Measurements from ENCODE around the gene DPPA5.
"Not testable (repeated sequence)": the region's sequence is repeated elsewhere in the genome, so short reads cannot be mapped to it uniquely, and the experiment has no call there.

DPPA5 gene
- 0 reads per million in 3 experiments for total RNA-seq

DNA sequence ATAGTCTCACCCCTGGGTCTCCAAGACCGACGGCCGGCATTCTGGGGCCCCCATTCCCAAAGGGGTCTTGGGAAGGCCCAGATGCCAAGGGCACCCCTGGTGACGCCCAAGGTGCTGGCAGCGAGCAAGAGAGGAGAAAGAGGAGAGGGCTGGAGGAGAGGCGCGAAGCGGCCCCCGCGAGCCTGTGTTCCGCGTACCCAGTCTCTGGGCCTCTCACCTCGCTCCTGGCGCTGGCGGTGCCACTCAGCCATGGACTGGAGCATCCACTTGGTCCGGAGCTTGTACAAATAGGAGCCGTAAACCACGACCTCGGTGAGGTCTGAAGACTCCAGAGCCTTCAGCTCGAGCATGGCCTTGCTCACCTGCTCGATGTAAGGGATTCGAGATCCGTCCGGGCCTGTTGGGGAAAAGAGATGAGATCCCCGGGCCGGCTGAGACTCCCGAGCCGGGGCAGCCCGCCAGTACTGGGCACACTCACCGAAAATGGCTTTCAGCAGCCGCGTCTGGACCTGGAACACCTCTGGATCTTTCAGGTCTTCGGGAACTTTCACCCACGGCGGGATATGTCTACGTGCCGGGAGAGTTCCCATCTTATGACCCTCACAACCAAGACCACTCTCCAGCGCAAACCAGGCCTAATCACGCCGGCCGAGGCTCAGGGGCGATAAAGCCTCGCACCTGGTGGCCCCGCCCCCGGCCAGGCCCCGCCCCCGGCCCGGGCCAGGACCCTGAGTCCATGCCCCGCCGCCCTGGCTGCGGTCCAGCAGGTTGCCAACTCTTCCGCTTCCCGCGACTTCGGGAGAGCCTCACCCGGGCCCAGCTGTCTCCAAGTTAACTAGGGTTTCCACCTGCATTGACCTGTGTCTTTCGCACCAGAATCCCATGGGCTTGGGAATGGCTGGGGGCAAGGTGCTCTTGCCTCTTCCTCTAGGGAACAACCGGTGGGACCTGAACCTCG is at the start of gene DPPA5:
Gene DPPA5 (minus strand): TSS at position 641 of the 958 bp plus-strand sequence. CDS start 51 bp downstream, at position 590.
- DNase-seq = no peak

DNA sequence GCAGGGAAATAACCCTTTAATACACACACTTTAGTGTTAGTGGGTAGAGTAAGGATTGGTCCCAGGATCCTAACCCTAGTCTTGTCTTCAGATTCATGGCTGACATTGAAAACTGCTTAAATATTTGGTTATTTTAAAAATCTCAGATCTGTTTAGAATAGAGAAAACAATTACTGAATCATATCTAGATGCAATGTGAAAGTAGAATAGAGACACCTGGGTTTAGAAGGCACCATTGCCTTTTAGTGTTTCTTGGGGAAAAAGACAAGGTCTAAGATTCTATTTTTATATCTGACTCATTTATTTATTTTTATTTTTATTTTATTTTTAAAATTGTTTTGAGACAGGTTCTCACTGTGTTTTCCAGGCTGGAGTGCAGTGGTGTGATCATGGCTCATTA is 46.6 kb upstream of the DPPA5 start:
- DNase-seq = no peak

- DNase-seq = no peak
Measured at GRCh38 chr6:73395875-73396274, 41.8 kb upstream of the DPPA5 start.

- peak; percentile 34 for DNase-seq
Measured at GRCh38 chr6:73394577-73395354, 40.7 kb upstream of the DPPA5 start, which contains the start of gene DDX43. Gene DDX43 (plus strand): TSS chr6:73394828. CDS start chr6:73394906, 78 bp downstream.

DNA sequence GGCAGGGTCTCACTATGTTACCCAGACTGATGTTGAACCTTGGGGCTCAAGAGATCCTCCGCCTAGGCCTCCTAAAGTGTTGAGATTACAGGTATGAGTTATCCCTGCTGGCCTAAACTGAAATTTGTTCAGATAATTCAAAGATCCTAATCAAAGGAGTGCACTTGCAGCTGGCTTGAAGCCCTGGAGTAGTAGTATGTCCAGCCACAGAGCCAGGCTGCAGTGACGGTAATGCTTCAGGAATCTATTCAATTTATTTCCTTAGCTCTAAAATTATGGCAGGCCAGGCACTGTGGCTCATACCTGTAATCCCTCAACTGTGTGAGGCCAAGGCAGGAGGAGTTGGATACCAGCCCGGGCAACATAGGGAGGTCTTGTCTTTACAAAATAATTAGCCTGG is 39.2 kb upstream of the DPPA5 start:
- no peak for DNase-seq

DNA sequence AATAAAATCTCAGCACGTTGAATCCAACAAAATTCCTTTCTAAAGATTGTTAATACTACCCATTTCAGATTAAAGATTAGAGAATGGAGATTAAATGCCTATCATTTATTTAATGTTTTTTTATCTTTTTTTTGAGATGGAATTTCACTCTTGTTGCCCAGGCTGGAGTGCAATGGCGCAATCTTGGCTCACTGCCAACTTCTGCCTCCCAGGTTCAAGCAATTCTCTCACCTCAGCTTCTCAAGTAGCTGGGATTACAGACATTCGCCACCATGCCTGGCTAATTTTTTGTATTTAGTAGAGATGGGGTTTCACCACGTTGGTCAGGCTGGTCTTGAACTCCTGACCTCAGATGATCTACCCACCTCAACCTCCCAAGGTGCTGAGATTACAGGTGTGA is 38.1 kb upstream of the DPPA5 start:
- DNase-seq = not testable (repeated sequence)

GRCh38 chr6:73391675-73392074 is 37.6 kb upstream of the DPPA5 start:
- DNase-seq = peak; percentile 12

GRCh38 chr6:73389854-73390253 is 35.8 kb upstream of the DPPA5 start:
- DNase-seq = no peak

- DNase-seq = peak; percentile 44
Measured at GRCh38 chr6:73388800-73389512, 34.9 kb upstream of the DPPA5 start.

DNA sequence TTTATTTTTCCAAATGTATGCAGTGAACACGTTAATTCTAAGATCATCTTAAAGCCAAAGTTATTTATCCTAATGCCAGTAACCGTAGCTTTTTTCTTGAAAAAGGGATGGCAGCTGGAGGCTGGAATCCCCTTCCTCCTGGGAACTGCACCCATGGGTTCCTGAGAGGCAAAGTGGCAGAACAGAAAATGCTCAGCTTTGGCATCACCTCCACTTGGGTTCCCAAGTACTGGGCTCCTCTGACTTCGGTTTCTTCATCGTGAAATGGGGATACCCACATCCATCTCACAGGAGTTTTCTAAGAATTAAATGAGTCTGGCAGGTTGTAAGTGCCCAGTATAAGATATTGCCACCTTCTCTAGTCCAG is 34.3 kb upstream of the DPPA5 start:
- DNase-seq = no peak

DNA sequence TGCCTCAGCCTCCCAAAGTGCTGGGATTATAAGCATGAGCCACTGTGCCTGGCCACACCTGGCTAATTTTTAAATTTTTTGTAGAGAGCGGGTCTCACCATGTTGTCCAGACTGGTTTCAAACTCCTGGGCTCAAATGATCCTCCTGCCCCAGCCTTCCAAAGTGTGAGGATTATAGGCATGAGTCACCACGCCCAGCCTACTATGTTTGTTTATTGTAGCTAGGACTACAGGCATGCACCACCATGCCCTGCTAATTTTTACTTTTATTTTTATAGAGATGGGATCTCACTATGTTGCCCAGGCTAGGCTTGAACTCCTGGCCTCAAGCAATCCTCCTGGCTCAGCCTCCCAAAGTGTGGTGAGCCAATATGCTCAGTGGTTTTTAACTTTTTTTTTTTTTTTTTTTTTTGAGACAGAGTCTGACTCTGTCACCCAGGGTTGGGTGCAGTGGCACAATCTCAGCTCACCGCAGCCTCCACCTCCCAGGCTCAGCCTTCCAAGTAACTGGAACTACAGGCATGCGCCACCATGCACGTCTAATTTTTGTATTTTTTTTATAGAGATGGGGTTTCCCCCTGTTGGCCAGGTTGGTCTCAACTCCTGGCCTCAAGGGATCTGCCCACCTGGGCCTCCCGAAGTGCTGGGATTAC is 28.5 kb upstream of the DPPA5 start:
- no peak for DNase-seq

DNA sequence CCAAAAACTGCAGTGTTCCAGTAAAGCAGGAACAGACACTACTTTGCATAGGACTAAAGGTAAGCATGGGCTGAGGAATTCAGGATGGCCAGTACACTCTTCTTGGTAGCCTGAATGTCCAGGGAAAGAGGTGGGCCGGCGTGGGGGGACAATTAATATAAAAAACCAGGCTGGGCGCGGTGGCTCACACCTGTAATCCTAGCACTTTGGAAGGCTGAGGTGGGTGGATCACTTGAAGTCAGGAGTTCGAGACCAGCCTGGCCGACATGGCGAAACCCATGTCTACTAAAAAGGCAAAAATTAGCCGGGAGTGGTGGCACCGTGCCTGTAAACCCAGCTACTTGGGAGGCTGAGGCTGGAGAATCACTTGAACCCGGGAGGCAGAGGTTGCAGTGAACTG is 27.5 kb upstream of the DPPA5 start:
- DNase-seq = not testable (repeated sequence)

GRCh38 chr6:73377225-73377624 is 23.1 kb upstream of the DPPA5 start:
- DNase-seq = no peak

DNA sequence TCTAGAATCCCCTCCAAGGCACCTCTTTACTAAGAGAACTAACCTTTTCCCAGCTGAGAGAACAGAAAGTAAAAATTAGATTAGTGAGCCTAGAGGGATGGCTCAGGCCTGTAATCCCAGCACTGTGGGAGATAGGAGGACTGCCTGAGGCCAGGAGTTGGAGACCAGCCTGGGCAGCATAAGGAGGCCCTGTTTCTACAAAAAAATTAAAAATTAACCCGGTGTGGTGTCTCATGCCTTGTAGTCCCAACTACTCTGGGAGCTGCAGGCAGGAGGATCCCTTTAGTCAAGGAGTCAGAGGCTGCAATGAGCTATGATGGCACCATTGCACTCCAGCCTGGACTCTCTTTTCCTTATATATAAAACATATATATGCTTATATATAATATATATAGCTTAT is 21.1 kb upstream of the DPPA5 start:
- DNase-seq = no peak

GRCh38 chr6:73372516-73372915 is 18.4 kb upstream of the DPPA5 start:
- DNase-seq = no peak

DNA sequence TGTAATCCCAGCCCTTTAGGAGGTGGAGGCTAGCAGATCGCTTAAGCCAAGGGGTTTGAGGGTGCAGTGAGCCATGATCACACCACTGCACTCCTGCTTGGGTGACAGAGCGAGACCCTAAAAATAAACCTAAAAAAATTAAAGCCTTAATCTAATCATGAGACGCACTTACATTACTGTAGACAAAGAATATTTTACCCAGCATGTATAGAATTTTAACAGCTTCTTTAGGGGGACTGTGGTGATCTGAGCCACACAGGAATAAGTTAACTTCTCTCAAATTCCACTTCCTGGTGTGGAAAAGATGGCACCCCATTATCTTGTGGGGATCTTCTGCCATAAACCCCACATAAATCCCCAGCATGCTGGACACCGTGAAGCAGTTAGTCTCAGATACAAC is 17.9 kb upstream of the DPPA5 start:
- DNase-seq = no peak

- DNase-seq = no peak
Measured at GRCh38 chr6:73369563-73369962, 15.5 kb upstream of the DPPA5 start, which contains the start of gene OOEP. Gene OOEP (minus strand): TSS chr6:73369897. CDS start chr6:73369792, 105 bp downstream.

GRCh38 chr6:73369157-73369556 is 15.1 kb upstream of the DPPA5 start:
- DNase-seq = no peak

DNA sequence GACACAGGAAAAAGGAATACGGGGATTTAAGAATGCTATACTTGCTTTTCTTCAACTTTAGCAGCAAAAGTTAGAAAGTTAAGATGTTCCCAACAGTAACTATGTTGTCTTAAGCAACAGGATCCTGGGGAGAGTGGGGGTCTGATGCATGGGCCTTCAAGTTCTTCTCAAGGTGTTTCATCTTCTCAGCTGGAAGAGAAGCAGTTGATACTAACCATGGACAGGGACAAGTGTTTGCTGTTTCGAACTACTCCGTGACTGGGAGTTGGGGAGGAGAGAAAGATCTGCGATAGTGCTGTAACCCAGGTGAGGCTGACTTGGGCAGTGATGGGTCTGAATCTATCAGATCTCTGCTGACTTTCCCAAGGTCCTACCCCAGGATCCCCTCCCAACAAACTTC is 14.6 kb upstream of the DPPA5 start:
- no peak for DNase-seq

DNA sequence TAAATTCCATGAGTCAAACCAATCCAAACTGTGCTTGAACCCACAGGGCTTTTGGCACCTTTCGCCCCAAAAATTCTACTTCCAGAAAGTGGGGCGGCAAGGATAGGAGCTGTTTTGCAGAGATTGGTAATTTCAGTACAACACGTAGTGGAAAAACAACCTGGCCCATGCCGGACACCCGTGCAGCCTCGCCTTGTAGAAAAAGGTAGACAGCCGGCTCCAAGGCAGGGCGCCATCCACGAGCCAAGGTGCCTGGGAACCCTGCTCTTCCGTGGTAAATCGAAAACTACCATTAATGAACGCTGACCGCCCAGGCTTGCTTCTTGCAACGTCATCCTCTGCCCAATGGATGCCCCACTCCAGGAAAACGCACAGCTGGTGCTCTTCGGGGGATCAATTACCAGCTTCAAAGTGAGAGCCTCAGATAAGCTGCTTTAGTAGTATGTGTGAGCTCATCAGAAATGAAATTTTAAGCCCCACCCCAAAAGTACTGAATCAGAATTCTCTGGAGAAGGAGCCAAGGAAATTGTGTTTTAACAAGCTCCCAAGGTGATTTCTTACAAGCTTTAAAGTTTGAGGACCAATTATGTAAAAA is 13.8 kb upstream of the DPPA5 start:
- DNase-seq = no peak

GRCh38 chr6:73364549-73364948 is 10.5 kb upstream of the DPPA5 start:
- no peak for DNase-seq

DNA sequence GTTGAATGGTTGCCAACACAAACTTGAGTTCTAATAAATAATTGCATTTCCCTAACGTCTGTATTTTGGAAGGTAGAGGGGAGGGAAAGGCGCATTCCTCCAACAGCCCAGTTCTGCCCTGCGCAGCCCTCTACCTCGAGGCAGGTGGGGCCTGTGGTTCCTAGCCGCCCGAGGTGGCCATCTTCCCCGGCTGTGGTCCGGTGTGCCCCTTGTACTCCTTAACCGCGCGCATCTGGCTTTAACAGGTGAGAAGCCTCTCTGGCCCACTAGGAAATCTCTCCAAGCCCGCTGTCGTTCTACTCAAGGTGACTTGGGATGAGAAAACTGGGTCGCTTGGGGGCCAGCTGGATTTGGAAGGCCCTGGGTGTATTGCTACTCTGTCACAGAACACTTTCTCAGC is 10.0 kb upstream of the DPPA5 start:
- no peak for DNase-seq
